Ovary (tissue), 3 donors: ENCODE results near the gene TMCO4.

Experiments used
- CTCF ChIP-seq, 3 donors: fragments of 450-650 bp in 2 of 3; fragments of 200-600 bp in 1 of 3; IDR thresholded peaks; one replicate each; pipeline versions ENCODE4 v1.5.1 to v1.8.0; 2016 to 2022; ENCODE audit warnings: antibody characterized with exemption in 3 of 3, mild to moderate bottlenecking in 1 of 3
- POLR2A ChIP-seq: fragments of 450-650 bp; IDR thresholded peaks from one replicate; pipeline ENCODE4 v1.6.1; 2017; ENCODE audit warnings: antibody characterized with exemption, mild to moderate bottlenecking, moderate library complexity
- donor health status: DM: no; HTN: no; CAD: no.

DNA sequence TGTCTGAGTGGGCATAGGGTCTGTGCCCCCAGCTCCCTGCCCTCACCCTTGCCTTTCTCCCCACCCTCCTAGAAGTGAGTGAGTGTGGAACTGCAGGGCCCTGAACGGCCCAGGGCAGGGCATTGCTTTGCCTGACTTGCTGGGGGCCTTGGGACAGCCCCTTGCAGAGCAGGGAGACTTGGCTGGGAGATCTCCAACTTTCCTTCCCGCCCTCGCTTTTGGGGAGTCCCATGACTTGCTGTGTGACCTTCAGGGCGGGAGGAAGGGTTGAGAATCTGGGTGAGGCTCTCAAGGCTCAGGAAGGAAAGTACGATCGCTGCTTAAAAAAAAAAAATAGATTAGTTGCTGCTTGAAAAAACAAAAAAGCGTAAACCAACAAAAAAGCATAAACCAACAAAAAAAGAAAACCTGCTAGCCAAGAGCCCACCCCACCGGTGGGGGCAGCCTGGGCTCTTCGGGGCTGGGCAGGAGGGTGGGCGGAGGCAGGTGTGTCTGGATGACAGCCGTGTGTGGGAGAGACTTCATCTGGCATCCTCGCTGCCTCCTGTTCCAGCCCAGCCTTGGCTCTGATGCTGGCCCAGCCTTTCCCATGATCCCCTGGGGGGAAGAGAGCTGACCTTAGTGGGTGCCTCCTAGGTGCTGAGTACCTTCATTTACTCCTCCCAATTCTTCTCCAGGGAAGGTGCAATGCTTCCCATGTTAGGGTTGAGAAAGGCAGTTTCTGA, 149.1 kb downstream of the TMCO4 start:
- TF ChIP-seq CTCF (IDR thresholded peaks at IDR 0.05) (no peak), POLR2A (no peak)
